H1 (cell line): Measurements from ENCODE around the gene BAX.

Experiments
- CHD2 ChIP-seq: IDR thresholded peaks from 2 replicates; pipeline ENCODE4 v1.6.1; 2012; ENCODE audit warnings: low read length, improper control_type of control experiment
- CREB1 ChIP-seq: IDR thresholded peaks from 2 replicates; pipeline ENCODE4 v1.6.1; 2012; ENCODE audit warnings: inconsistent platforms
- EGR1 ChIP-seq: IDR thresholded peaks from 2 replicates; pipeline ENCODE4 v1.6.1; 2011; ENCODE audit warnings: low read depth, low read length, borderline replicate concordance
- EZH2 ChIP-seq: fragments of 200-600 bp; sonication (generic); IDR thresholded peaks from 2 replicates; pipeline ENCODE4 v1.7.1; 2012; ENCODE audit warnings: low read depth, mild to moderate bottlenecking, moderate library complexity, low read length, inconsistent platforms; ENCODE audit not compliant: severe bottlenecking
- GABPA ChIP-seq: IDR thresholded peaks from 2 replicates; pipeline ENCODE4 v1.6.1; 2011; ENCODE audit warnings: mild to moderate bottlenecking, low read length, moderate library complexity, borderline replicate concordance; ENCODE audit not compliant: insufficient read depth
- HDAC2 ChIP-seq, 2 experiments: fragments of 300-600 bp in 1 of 2; sonication (generic) in 1 of 2; IDR thresholded peaks; 2 replicates each; pipeline ENCODE4 v1.6.1; 2011 to 2012; ENCODE audit warnings: low read depth in 2 of 2, low read length in 2 of 2, mild to moderate bottlenecking in 2 of 2, moderate library complexity in 2 of 2, borderline replicate concordance in 1 of 2, inconsistent platforms in 1 of 2
- SP1 ChIP-seq: IDR thresholded peaks from 2 replicates; pipeline ENCODE4 v1.6.1; 2011; ENCODE audit warnings: low read depth, low read length
- TCF12 ChIP-seq: IDR thresholded peaks from 2 replicates; pipeline ENCODE4 v1.6.1; 2011; ENCODE audit warnings: low read depth, mild to moderate bottlenecking, low read length
- TF ChIP-seq, protein P1 (sequence below), 3 experiments: IDR thresholded peaks; 1 replicate in 2 of 3; 2 replicates in 1 of 3; pipeline versions ENCODE4 v1.5.1 to v1.6.1; 2011; ENCODE audit warnings: low read length in 3 of 3, mild to moderate bottlenecking in 3 of 3, inconsistent platforms in 2 of 3, low read depth in 1 of 3, moderate library complexity in 1 of 3; ENCODE audit not compliant: insufficient read depth in 1 of 3; ENCODE audit errors: control extremely low read depth in 1 of 3

DNA sequence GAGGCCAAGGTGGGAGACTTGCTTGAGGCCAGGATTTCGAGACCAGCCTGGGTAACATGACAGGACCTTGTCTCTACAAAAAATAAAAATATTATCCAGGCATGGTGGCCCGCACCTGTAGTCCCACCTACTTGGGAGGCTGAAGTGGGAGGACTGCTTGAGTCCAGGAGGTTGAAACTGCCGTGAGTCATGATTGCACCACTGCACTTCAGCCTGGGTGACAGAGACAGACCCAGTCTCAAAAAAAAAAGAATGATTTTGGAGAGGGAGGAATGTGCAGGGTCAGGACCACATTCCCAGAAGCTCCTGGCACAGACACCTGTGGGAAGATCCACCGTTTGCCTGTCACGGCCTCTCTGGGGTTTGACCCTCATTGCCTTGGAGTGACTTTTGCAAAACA lies 9.3 kb upstream of the BAX start:
- no peak for TF ChIP-seq GABPA
- TF ChIP-seq EZH2: no peak
- TF ChIP-seq CHD2: no peak
- TF ChIP-seq CREB1: no peak
- no peak for TF ChIP-seq EGR1
- no peak for TF ChIP-seq TCF12
- TF ChIP-seq, protein P1, sequence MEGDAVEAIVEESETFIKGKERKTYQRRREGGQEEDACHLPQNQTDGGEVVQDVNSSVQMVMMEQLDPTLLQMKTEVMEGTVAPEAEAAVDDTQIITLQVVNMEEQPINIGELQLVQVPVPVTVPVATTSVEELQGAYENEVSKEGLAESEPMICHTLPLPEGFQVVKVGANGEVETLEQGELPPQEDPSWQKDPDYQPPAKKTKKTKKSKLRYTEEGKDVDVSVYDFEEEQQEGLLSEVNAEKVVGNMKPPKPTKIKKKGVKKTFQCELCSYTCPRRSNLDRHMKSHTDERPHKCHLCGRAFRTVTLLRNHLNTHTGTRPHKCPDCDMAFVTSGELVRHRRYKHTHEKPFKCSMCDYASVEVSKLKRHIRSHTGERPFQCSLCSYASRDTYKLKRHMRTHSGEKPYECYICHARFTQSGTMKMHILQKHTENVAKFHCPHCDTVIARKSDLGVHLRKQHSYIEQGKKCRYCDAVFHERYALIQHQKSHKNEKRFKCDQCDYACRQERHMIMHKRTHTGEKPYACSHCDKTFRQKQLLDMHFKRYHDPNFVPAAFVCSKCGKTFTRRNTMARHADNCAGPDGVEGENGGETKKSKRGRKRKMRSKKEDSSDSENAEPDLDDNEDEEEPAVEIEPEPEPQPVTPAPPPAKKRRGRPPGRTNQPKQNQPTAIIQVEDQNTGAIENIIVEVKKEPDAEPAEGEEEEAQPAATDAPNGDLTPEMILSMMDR (IDR thresholded peaks at IDR 0.05; ENCODE audit: control extremely low read depth in 1 of 3, insufficient read depth in 1 of 3, low read depth in 1 of 3, low read length in 3 of 3): no peak
- no peak for TF ChIP-seq SP1
- no peak for TF ChIP-seq HDAC2 (IDR thresholded peaks at IDR 0.05; ENCODE audit: borderline replicate concordance in 1 of 2, low read depth in 2 of 2, low read length in 2 of 2)
